ENCODE results near the gene GTSE1.

Gene GTSE1

DNA sequence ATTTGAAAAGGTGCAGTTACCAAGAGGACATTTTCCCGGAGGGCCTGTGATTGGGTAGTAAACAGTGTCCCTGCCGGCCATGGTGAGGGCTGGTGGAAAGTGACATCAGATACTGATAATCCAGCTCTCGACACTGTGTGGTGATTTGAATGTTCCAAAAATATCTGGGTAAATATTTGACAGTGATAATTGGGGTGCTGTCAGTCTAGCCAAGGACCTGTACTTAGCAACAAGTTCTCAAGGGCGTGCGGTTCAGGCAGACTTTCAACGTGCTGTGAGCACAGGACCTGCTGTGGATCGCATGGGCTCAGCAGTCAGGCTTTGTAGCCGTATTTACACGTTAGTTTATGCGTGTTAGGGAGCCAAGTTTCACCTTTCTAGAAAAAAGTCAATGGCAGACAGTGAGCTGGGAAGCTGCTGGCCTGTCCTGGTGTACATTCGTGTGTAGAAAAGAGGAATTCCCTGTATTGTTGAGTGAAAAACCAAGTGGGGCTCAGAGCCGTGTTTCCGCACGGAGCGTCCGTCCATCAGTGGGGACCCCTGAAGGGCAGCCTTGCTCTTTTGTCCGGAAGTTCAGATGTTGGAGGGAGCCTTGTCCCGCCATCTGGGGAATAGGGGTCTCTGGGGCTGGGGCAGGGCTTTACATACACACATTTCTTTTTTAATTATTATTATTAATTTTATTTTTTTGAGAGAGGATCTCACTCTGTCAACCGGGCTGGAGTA, 50.2 kb downstream of the GTSE1 start:
- Mint-ChIP-seq H3K36me3 (ENCODE audit: low read depth) (peaks cover 75% of the 10 kb centered on the region), H3K27ac (no peak overlapping the region), H3K27me3 (no peaks in the 10 kb centered on the region), H3K4me1 (ENCODE audit: low read depth) (no peaks in the 10 kb centered on the region), H3K9me3 (no peaks in the 10 kb centered on the region), H3K4me3 (no peak overlapping the region)

DNA sequence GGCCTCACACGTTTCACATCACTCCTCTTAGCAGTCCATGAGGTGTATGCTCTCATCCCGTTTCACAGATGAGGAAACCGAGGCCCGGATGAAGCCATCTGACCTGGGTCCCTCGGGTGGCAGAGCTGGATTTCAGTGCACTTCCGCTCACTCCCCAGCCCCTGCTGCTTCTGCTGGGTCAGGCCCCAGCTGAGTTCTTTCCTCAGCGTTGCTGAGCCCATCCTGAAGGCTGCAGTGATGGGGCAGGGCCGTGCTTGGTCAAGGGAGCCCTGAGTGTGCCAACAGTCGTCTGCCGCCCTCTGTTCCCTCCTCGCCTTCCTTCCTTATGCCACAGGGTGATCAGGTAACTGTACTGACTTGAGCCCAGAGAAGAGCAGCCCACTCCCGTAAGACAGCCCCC, 51.0 kb downstream of the GTSE1 start:
- H3K27ac Mint-ChIP-seq: no peak overlapping the region
- no peaks in the 10 kb centered on the region for H3K27me3 Mint-ChIP-seq
- no peak overlapping the region for H3K4me3 Mint-ChIP-seq
- no peaks in the 10 kb centered on the region for H3K9me3 Mint-ChIP-seq
- peaks cover 74% of the 10 kb centered on the region for H3K36me3 Mint-ChIP-seq (ENCODE audit: low read depth)
- peaks cover 2% of the 10 kb centered on the region for H3K4me1 Mint-ChIP-seq (ENCODE audit: low read depth)

DNA sequence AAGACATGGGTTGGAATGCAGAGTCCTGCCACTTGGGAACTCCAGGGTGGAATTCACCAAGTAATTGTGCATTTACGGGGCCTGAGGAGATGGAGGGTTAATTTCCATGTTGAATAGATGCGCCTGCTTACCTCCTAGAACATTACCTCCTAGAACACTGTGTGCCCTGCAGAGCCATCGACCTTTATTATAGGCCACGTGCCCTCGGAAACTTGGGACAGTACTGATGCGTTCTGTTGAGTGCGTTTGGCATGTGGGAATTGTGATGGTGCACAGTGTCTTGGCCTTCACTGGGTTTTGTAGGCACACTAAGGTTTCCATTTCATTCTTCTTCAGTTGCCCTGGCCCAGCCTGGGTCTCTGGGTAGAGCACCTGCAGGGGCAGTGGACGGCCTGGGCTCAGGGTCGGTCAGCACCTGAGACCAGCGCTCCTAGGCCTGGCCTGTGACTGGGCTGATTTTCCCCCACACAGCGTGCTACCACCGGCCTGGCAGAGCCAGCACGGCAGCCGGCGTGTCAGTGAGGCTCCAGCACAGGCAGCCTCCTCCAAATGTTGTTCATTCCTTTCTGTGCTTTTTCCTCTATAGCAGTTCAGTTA, 51.5 kb downstream of the GTSE1 start:
- no peaks in the 10 kb centered on the region for H3K9me3 Mint-ChIP-seq
- H3K36me3 Mint-ChIP-seq (ENCODE audit: low read depth): peaks cover 72% of the 10 kb centered on the region
- peaks cover 5% of the 10 kb centered on the region for H3K4me1 Mint-ChIP-seq (ENCODE audit: low read depth)
- no peak overlapping the region for H3K27ac Mint-ChIP-seq
- no peaks in the 10 kb centered on the region for H3K27me3 Mint-ChIP-seq
- H3K4me3 Mint-ChIP-seq: no peak overlapping the region

DNA sequence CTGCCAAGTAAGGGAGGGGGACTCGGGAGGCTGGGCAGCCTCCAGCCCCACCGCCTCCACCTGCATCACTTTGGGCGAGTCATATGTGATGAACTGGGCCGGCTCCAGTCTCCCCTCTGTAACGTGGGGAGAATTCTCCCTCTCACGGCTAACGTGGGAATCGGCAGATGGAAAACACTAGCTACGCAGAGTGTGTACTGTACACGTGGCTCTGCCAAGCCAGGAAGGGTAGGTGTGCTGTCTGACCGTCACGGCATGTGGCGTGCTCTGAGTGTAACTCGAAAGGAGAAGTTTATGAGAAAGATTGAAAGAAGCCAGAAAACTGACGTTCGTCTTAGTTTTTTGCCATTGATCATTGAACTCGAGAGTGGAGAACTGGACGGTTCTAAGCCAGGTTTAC, 52.6 kb downstream of the GTSE1 start:
- Mint-ChIP-seq H3K36me3 (ENCODE audit: low read depth) (peaks cover 71% of the 10 kb centered on the region), H3K27me3 (no peaks in the 10 kb centered on the region), H3K4me3 (no peak overlapping the region), H3K4me1 (ENCODE audit: low read depth) (peaks cover 5% of the 10 kb centered on the region), H3K27ac (no peak overlapping the region), H3K9me3 (no peaks in the 10 kb centered on the region)

DNA sequence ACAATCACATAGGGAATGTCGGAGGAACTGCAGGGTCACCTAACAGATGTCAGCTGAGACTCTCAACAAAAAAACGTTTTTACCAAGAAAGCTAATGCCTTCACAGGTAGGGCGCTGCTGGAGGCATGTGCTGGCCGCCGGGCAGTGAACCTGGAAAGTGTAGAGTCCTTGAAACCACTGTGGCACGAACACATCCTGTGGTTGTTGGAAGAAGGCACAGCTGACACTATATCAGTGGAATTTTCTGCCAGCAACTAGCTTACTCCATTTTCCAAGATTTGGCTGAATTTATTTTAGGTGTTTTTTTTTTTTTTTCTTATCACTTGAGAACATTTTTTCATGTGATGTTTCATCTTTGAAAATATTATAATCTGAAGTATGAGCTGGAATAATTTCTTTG, 53.0 kb downstream of the GTSE1 start:
- H3K9me3 Mint-ChIP-seq: no peaks in the 10 kb centered on the region
- peaks cover 5% of the 10 kb centered on the region for H3K4me1 Mint-ChIP-seq (ENCODE audit: low read depth)
- no peaks in the 10 kb centered on the region for H3K27me3 Mint-ChIP-seq
- peaks cover 66% of the 10 kb centered on the region for H3K36me3 Mint-ChIP-seq (ENCODE audit: low read depth)
- H3K4me3 Mint-ChIP-seq: no peak overlapping the region
- no peak overlapping the region for H3K27ac Mint-ChIP-seq

DNA sequence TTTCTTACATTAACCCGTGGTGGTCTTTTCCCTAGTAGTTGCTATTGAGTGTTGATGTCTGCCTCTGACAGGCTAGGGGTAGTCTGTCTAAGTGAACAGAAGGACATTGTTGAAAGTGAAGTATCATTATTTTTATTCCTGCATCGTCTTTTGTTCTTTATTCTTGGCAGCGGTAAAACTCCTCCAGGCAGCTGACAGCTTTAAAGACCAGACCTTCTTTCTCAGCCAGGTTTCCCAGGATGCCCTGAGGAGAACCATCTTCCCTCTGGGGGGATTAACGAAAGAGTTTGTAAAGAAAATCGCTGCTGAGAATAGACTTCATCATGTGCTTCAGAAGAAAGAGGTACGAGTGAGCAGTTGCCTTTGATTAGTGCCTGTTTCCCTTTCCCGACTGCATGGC, 53.5 kb downstream of the GTSE1 start:
- no peaks in the 10 kb centered on the region for H3K9me3 Mint-ChIP-seq
- peaks cover 64% of the 10 kb centered on the region for H3K36me3 Mint-ChIP-seq (ENCODE audit: low read depth)
- H3K4me1 Mint-ChIP-seq (ENCODE audit: low read depth): peaks cover 5% of the 10 kb centered on the region
- H3K27me3 Mint-ChIP-seq: no peaks in the 10 kb centered on the region
- no peak overlapping the region for H3K4me3 Mint-ChIP-seq
- H3K27ac Mint-ChIP-seq: no peak overlapping the region

DNA sequence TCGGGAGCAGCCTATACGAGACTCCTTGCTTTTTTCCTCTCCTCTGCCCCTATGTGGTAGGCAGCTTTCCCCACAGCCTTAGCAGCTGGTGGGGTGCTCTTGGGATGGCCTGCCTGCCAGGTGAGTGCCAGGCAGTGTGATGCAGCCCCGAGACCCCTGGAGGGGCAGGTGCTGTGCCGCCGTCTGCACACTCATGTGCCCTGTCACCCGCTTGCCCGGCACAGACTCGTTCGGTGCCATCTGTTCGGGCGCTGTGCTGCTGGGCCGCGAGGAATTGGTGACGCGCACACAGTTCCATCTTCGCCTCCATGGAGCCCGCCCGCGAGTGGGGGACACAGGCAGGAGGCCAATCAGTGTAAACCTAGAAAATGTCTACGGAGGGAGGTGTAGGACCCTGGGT, 54.0 kb downstream of the GTSE1 start:
- Mint-ChIP-seq H3K4me1 (ENCODE audit: low read depth) (peaks cover 5% of the 10 kb centered on the region), H3K27ac (no peak overlapping the region), H3K4me3 (no peak overlapping the region), H3K36me3 (ENCODE audit: low read depth) (peaks cover 65% of the 10 kb centered on the region), H3K9me3 (no peaks in the 10 kb centered on the region), H3K27me3 (no peaks in the 10 kb centered on the region)

DNA sequence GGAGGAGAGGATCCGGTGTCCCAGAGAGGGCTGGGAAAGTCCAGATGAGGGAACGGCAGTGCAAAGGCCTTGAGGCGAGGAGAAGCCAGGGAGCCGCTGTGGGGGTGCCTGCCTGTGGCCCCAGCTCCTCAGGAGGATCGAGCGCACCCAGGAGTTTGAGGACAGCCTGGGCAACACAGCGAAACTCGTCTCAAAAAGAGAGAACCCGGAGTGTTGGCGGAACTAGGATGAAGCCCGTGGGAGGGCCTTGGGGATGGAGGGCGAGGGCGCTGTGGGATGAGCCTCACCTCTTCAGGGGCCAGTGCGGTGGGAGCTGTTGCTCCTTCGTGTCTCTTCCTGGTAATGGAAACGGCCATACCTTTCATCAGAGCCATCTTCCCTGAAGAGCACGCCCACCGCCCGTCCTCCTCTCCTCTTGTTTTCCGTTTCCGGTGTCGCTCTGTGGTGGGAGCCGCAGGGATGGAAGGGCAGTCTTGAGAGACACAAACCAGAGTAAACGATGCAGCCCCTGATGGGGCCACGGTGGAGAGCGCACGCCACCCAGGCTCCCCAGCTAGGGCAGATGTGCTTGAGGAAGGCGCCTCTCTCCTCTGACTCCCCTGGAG, 54.6 kb downstream of the GTSE1 start:
- H3K36me3 Mint-ChIP-seq (ENCODE audit: low read depth): peaks cover 59% of the 10 kb centered on the region
- no peaks in the 10 kb centered on the region for H3K9me3 Mint-ChIP-seq
- peaks cover 5% of the 10 kb centered on the region for H3K4me1 Mint-ChIP-seq (ENCODE audit: low read depth)
- H3K27ac Mint-ChIP-seq: no peak overlapping the region
- no peak overlapping the region for H3K4me3 Mint-ChIP-seq
- H3K27me3 Mint-ChIP-seq: no peaks in the 10 kb centered on the region

DNA sequence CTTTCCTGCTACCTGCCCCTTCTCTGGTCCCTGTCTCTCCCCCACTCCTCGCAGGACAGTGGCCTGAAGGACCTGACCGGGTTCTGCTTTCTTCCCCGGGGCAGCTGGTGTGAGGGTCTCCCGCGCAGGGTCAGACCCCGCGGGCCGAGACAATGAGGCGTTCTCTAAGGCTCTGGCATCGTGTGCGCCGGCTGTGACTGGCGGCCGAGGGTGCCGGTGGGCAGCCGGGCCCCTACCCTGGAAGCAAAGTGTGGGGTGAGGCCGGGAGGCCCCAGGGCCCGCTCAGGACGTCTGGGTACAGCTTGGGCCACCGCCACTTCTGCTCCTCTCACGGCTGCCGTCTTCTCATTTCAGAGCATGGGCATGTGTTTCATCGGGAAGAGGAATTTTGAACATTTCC, 55.1 kb downstream of the GTSE1 start:
- Mint-ChIP-seq H3K27ac (no peak overlapping the region), H3K4me3 (no peak overlapping the region), H3K4me1 (ENCODE audit: low read depth) (peaks cover 5% of the 10 kb centered on the region), H3K36me3 (ENCODE audit: low read depth) (peaks cover 54% of the 10 kb centered on the region), H3K27me3 (no peaks in the 10 kb centered on the region), H3K9me3 (no peaks in the 10 kb centered on the region)

DNA sequence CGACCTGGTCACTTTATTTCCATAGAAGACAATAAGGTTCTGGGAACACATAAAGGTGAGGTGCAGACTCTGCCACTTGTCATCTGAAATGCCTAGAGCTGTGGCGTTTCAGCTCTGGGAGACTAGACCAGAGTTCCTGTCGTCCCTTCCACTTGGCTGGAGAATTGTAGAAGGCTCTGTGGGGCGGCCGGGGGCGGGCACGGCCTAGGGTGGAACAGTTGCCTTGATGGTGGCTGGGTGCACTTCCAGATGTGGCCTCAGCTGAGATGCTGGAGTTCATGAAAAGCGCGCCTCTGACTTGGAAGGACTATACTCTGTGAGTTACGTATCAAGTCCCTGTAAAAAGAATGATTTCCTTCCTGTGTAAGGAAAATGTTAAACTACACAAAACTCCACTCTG, 55.6 kb downstream of the GTSE1 start:
- no peak overlapping the region for H3K27ac Mint-ChIP-seq
- no peak overlapping the region for H3K4me3 Mint-ChIP-seq
- peaks cover 5% of the 10 kb centered on the region for H3K4me1 Mint-ChIP-seq (ENCODE audit: low read depth)
- H3K9me3 Mint-ChIP-seq: no peaks in the 10 kb centered on the region
- H3K36me3 Mint-ChIP-seq (ENCODE audit: low read depth): peaks cover 51% of the 10 kb centered on the region
- H3K27me3 Mint-ChIP-seq: no peaks in the 10 kb centered on the region

DNA sequence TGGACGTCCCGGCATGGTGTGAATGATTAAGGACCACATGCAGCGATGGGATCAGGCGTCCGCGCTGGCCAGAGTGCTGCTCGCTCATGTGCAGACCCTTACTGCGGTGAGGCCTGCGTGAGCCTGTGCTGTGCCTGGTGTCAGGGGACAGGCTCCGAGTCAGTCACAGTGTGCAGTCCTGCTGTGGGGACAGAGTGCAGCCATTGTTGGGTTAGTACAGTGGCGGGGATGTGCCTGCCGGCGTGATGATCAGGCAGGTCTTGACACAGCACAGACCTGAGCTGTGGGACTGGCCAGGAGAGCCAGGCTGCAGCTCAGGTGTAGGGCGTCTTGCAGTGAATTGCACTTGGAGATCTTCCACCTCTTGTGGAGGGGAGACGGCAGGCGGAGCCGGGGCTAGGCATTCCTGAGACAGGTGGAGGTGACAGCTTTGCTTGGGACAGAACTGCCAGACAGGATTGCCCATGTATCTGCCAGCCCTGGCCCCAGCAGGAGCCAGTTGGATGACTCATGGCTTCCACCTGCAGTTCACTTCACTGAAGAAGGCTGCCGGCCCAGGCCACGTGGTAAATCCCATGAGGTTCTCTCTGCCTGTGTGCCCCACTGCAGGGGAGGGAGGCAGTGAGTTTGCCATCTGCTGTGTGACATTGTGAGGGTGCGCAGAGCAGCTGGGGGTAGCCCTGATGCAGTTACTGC, 56.2 kb downstream of the GTSE1 start:
- Mint-ChIP-seq H3K36me3 (ENCODE audit: low read depth) (peaks cover 55% of the 10 kb centered on the region), H3K27me3 (no peaks in the 10 kb centered on the region), H3K4me3 (no peak overlapping the region), H3K9me3 (no peaks in the 10 kb centered on the region), H3K27ac (peak overlapping the region; percentile 72), H3K4me1 (ENCODE audit: low read depth) (peaks cover 5% of the 10 kb centered on the region)

DNA sequence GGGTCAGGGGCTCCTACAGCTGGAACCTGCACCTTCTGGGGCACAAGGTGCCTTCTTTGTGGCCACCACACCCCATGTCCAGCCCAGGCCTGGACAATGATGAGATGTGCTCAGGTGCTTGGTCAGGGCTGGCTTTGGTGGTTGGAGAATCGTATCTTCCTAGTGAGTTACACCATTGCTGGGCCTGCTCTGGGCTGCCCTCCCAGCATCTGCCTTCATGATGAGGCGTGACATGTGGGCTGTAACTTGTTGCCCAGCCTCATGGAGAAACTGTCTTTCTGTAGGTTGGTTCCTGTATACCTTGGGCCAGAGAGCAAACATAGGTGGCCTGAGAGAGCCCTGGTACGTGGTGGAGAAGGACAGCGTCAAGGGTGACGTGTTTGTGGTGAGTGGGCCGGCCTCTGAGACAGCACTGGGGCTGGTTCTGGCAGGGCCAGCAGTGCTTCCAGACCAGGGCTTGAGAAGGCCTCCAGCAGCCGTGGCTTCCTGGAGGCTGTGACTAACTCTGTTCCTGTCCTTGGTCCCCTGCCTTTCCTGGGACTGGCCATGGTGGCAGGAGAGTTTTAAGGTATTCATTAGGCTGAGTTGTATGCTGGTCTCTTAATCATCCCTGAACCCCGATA, 56.9 kb downstream of the GTSE1 start:
- H3K4me1 Mint-ChIP-seq (ENCODE audit: low read depth): peaks cover 5% of the 10 kb centered on the region
- H3K27ac Mint-ChIP-seq: no peak overlapping the region
- no peaks in the 10 kb centered on the region for H3K27me3 Mint-ChIP-seq
- H3K36me3 Mint-ChIP-seq (ENCODE audit: low read depth): peaks cover 55% of the 10 kb centered on the region
- H3K9me3 Mint-ChIP-seq: no peaks in the 10 kb centered on the region
- no peak overlapping the region for H3K4me3 Mint-ChIP-seq

DNA sequence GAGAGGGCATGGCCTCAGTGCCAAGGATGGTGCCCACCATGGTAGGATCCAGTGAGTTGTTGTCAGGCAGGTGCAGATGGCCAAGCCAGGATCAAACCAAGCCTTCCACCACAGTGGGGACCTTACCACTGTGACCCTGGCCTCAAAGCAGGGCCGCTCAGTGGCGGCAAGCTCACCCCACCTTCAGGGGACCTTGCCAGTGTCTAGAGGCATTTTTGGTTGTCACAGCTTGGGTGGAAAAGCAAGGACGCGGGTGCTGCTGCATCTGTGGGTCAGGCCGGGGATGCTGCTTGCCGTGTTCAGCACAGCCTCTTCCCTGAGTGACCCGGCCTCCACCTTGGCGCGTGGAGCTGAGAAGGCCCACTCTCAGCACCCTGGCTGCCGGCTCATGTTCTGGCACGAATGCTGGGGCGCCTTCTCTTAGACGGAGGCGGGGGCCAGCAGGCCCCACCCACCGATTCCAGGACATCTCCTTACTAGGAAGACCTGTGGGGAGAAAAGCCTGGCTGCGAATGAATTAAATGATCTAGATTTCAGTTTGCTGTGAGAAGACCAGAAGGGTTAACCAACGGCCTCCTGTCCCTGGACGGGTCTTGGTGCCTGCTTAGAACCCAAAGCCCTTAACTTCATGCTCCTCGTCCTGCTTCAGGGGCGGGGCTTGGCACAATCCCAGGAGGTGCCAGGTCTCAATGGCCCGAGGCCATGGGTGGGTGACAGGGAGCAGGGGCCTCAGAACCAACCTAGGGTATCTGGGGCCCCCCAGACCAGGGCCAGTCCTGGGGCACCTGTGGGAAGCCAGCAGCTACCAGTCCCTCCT, 57.7 kb downstream of the GTSE1 start:
- Mint-ChIP-seq H3K27ac (no peak overlapping the region), H3K9me3 (no peaks in the 10 kb centered on the region), H3K4me3 (no peak overlapping the region), H3K36me3 (ENCODE audit: low read depth) (peaks cover 57% of the 10 kb centered on the region), H3K27me3 (no peaks in the 10 kb centered on the region), H3K4me1 (ENCODE audit: low read depth) (peaks cover 5% of the 10 kb centered on the region)

DNA sequence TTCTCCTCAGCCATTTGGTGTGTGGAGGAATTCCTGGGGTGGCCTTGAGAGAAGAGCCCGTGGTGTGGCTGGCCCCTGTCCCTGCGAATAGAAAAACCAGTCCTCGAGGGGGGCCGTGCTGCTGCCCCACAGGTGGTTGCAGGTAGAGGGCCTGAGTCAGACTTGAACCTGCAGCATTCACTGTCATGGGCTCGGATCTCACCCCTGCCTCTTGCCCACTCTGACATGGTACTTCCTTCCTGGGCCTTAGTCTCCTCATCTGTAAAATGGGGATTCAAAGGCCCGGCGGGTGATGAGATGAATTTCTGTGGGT, 58.3 kb downstream of the GTSE1 start:
- Mint-ChIP-seq H3K9me3 (no peaks in the 10 kb centered on the region), H3K27me3 (no peaks in the 10 kb centered on the region)

More for the DNA sequence above, 58.3 kb downstream of the GTSE1 start:
- Mint-ChIP-seq H3K27ac (no peak overlapping the region), H3K36me3 (ENCODE audit: low read depth) (peaks cover 55% of the 10 kb centered on the region), H3K4me1 (ENCODE audit: low read depth) (peaks cover 5% of the 10 kb centered on the region), H3K4me3 (no peak overlapping the region)

Measured in stimulated activated naive CD8-positive, alpha-beta T cell treated with anti-CD3 and anti-CD28 coated beads, Interleukin-15, Interleukin-2, amounts not matched to agents 100 ng/mL and 50 ng/mL, for 24 hours (primary cell).